ENCODE data around the gene APLP1.

GRCh38 chr19:35913589-35913988 is 45.2 kb downstream of the APLP1 start:
- no peak for TF ChIP-seq POLR2A (IDR thresholded peaks at IDR 0.05)
- TF ChIP-seq, protein P1, sequence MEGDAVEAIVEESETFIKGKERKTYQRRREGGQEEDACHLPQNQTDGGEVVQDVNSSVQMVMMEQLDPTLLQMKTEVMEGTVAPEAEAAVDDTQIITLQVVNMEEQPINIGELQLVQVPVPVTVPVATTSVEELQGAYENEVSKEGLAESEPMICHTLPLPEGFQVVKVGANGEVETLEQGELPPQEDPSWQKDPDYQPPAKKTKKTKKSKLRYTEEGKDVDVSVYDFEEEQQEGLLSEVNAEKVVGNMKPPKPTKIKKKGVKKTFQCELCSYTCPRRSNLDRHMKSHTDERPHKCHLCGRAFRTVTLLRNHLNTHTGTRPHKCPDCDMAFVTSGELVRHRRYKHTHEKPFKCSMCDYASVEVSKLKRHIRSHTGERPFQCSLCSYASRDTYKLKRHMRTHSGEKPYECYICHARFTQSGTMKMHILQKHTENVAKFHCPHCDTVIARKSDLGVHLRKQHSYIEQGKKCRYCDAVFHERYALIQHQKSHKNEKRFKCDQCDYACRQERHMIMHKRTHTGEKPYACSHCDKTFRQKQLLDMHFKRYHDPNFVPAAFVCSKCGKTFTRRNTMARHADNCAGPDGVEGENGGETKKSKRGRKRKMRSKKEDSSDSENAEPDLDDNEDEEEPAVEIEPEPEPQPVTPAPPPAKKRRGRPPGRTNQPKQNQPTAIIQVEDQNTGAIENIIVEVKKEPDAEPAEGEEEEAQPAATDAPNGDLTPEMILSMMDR (IDR thresholded peaks at IDR 0.05): no peak

Measured in right lobe of liver (tissue), 4 donors.